GM18907 (cell line): Measurements from ENCODE around the gene LMTK3.

Experiments used
- ATAC-seq: cut with Tn5 transposase; IDR thresholded peaks from one replicate; pipeline ENCODE4 v1.9.1; 2021; ENCODE audit warnings: mild to moderate bottlenecking, moderate library complexity; ENCODE audit not compliant: unreplicated experiment

LMTK3 gene

DNA sequence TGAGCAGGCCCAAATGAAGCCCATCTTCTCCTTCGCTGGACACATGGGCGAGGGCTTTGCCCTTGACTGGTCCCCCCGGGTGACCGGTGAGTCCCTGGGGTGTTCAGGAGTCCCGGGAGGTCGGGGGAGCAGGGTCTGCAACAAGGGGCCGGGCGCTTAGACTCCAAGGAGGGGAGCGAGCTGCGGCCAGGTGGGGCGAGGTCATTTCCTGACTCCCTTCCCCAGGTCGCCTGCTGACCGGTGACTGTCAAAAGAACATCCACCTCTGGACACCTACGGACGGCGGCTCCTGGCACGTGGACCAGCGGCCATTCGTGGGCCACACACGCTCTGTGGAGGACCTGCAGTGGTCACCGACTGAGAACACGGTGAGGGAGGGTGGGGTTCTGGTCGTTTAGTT, 61.2 kb downstream of the LMTK3 start:
- ATAC-seq, result no peak

DNA sequence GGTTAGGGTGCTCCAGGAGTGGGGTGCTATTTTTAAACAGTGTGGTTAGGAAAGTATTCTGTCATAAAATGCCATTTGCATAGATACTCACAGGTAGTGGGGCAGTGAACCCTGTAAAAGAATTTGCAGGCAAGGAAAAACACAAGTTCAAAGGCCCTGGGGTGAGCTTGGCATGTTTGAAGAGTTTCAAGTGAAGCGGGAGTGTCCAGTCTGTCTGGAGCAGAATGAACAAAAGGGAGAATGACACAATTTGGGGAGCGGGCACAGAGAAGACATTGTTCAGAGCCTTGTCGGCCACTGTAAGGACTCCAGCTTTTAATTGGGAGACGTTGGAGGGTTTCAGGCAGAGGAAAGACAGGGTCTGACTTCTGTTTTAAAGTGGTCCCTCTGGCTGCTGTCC, 63.1 kb downstream of the LMTK3 start:
- ATAC-seq, result no peak

DNA sequence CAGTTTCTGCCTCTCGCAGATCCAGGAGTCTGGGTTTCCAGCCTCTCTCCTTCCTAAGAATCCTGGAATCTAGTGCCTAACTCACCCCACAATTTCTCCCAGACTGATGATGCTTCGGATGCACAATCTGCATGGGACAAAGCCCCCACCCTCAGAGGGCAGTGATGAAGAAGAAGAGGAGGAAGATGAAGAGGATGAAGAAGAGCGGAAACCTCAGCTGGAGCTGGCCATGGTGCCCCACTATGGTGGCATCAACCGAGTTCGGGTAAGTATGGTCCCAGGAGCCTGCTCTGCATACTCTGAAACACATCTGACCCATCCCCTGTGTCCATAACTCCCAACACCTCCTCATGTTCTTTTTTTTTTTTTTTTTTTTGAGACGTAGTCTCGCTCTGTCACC, 65.1 kb downstream of the LMTK3 start:
- no peak for ATAC-seq

DNA sequence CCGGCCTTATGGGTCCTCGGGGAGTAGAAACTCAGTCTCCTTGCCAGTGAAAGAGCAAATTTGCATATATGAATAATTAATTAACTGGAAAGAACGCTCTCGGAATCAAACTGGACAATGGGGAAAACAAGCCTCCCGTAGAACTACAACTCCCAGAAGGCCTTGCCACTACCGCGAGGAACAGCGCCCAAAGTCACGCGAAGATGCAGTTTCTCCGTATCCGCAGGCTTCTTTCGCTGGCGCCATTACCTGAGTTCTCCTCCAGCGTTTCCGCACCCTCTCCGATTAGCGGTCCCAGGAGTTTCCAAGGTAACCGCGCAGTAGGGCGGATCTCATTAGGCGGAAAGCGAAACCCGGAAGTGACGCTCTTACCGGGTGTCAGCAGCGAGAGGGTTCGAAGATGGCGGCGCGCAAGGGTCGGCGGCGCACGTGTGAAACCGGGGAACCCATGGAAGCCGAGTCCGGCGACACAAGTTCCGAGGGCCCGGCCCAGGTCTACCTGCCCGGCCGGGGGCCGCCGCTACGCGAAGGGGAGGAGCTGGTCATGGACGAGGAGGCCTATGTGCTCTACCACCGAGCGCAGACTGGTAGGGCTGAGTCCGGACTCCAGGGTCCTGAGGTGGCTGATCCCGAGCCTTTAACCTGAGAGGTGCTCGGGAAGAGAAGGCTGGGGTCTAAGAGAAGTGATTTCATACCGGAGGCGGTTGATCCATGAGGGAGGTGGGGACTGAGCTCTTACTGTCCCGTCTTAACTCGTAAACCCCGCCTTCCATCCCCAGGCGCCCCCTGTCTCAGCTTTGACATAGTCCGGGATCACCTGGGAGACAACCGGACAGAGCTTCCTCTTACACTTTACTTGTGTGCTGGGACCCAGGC, 65.8 kb downstream of the LMTK3 start, which contains the start of gene GRWD1:
GRWD1 (plus strand) TSS at position 378 of the 876 bp plus-strand sequence; CDS start at position 401, 23 bp downstream.
- ATAC-seq, result peak; percentile 82

DNA sequence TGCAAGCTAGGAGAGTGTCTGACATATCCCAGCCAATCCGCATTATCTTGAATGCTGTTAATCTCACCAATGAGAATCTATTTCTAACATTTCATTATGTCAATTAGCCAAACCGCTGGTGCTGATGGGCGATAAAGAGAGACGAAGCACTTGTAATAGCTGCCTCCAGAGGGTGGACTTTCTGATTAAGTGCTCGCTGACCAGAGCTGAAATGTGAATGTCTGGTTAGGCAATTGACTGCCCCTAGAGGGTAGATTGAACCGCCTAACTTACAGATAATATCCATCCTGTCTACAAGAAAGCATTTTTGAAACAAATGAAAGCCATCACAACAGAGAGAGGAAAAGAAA, 66.4 kb downstream of the LMTK3 start:
- peak; percentile 28 for ATAC-seq

DNA sequence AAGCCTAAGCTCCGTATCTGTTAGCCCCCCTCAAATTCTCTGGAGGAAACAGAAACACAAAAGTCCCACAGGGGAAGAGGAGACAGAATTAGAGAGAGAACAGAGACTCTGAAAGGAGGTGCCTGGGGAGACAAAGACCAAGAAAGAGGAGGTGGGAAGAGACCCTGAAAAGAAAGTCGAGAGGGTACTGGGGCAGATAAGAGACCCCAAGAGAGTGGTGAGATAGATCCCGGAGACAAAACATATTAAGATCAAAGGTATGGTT, 66.8 kb downstream of the LMTK3 start:
- ATAC-seq, result no peak

DNA sequence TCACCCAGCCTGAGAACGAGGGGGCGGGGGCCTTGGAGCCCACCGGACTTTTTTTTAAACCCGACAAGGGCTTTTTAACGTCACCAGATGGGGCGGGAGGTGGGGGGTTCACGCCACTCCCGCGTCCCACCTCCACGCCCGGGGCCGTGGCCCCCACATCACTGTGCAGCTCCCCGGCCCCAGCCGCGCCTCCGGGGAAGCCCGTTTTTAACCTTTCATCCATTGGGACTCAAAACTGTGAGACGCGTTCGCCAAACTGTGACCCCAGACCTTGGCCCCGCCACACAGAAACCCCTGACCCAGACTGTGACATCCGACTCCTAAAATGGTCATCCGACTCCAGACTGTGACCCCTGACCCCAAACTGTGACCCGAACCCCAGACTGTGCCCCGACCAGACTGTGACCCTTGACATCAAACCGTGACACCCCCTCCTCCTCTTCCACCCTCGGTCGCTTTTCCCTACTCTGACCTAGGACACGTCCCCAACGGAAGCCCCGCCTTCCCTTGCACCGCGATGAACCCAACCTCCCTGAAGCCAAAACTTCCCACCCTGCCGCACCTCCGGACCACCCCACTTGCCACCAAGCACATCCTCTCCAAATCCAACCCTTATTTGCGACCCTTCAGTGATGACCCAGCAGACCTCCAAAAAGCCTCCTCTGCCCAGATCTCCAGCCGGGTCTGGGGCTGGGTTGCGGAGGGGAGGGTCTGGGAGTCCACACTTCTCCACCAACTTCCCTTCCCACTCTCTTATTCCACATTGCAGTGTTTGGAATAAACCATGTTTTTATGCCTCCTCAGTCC, 67.3 kb downstream of the LMTK3 start:
- ATAC-seq, result no peak

DNA sequence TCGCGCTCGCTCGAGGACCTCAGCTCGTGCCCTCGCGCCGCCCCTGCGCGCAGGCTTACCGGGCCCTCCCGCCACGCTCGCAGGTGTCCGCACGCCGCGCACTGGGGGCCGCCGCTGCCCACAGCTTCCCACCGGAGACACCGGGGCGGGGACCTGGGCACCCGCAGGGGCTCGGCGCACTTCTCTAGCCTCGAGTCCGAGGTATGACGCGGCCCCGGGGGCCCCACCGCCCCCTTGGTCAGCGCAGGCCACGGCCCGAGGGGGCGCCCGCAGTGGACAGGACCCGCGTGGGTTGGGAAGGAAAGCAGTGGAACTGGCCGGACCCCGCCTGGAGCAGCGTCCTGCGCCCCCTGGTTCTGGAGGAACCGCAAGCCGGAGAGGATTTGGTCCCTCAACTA, 67.9 kb downstream of the LMTK3 start:
- no peak for ATAC-seq

DNA sequence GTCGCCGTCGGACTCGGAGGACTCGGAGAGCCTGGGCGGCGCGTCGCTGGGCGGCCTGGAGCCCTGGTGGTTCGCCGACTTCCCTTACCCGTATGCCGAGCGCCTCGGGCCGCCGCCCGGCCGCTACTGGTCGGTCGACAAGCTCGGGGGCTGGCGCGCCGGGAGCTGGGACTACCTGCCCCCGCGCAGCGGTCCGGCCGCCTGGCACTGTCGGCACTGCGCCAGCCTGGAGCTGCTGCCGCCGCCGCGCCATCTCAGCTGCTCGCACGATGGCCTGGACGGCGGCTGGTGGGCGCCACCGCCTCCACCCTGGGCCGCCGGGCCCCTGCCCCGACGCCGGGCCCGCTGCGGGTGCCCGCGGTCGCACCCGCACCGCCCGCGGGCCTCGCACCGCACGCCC, 68.4 kb downstream of the LMTK3 start:
- no peak for ATAC-seq

DNA sequence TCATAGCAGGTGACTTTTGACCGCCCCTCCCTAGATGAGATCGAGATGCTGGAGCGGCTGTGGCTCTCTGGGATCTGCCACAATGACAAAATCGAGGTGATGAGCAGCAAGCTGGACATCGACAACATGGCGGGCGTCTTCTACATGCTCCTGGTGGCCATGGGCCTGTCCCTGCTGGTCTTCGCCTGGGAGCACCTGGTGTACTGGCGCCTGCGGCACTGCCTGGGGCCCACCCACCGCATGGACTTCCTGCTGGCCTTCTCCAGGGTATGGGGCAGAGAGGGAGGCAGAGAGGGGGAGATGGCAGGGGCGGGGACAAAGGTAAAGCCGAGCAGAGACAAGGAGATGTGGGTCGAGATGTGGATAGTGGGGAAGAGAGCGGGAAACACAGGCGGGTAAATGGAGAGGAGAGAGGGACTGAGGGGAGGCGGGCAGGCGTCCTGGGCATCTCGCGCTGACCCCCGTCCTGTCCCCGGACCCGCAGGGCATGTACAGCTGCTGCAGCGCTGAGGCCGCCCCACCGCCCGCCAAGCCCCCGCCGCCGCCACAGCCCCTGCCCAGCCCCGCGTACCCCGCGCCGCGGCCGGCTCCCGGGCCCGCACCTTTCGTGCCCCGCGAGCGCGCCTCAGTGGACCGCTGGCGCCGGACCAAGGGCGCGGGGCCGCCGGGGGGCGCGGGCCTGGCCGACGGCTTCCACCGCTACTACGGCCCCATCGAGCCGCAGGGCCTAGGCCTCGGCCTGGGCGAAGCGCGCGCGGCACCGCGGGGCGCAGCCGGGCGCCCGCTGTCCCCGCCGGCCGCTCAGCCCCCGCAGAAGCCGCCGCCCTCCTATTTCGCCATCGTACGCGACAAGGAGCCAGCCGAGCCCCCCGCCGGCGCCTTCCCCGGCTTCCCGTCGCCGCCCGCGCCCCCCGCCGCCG, 69.3 kb downstream of the LMTK3 start:
- no peak for ATAC-seq

DNA sequence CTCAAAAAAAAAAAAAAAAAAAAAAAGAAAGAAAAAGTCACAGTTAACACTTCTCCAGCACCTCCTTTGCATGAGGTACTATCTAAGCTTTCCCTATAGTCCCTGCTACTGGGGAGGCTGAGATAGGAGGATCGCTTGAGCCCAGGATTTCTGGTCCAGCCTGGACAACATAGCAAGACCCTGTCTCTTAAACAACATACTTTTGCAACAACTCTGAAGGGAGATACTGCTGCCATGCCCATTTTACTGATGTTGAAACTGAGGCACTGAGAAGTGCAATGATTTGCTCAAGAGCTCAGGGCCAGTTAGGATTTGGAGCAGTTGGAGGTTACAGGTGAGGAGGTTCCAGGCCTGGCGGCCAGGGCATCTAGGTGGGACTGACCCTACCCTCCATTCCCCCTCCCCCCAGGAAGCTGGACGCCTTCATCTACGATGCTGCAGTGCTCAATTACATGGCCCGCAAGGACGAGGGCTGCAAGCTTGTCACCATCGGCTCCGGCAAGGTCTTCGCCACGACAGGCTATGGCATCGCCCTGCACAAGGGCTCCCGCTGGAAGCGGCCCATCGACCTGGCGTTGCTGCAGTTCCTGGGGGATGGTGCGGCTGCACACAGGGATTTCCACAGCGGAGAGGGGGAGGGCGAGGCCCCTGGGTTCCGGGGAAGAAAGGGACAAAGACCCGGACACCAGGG, 70.1 kb downstream of the LMTK3 start:
- no peak for ATAC-seq

DNA sequence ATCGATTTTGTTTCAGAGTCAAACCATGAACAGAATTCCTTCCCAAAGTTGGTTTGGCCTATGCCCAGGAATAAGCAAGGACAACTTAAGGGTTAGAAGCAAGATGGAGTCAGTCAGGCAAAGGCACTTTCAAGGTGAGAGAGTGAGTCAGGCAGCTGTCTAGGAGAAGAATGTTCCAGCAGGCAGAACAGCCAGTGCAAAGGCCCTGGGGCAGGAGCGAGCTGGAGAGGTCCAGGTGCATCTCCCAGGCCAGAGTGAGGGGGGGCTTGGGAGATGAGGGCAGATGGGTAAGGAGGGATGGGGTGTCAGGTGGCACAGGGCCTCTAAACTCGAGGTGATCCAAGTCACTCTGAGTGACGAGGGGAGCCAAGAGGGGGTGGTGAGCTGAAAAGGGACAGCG, 75.0 kb downstream of the LMTK3 start:
- no peak for ATAC-seq
